GM23338 (cell line): ENCODE data around the gene MSMB. TPM values are rescaled to one million over a fixed set of nuclear protein-coding genes. Genes with fewer than 3 reads are reported as not detected.
"Not testable (repeated sequence)": the region's sequence is repeated elsewhere in the genome, so short reads cannot be mapped to it uniquely, and the experiment has no call there.

Source experiments
- ATAC-seq: fragments of 200-7000 bp; cut with Tn5 transposase; 3 replicates; pipeline ENCODE4 v1.9.1; 2020
- DNase-seq: peaks from one replicate; pipeline ENCODE4 v3.0.0-alpha.2; 2015; ENCODE audit warnings: low spot score
- H2AFZ ChIP-seq: fragments of 200-600 bp; sonication (generic); 2 replicates; pipeline ENCODE4 v1.8.0; 2016; ENCODE audit warnings: antibody characterized with exemption, mild to moderate bottlenecking, moderate library complexity
- H3F3A ChIP-seq: fragments of 200-600 bp; sonication (generic); replicated peaks from 2 replicates; pipeline ENCODE4 v1.8.0; 2017; ENCODE audit warnings: antibody characterized with exemption, mixed run types, low read depth
- H3K27ac ChIP-seq: fragments of 200-600 bp; sonication (generic); 2 replicates; pipeline ENCODE4 v1.6.1; 2016; ENCODE audit warnings: low read depth
- H3K27me3 ChIP-seq: fragments of 200-600 bp; sonication (generic); 2 replicates; pipeline ENCODE4 v1.8.0; 2016; ENCODE audit warnings: mild to moderate bottlenecking, mixed run types, moderate library complexity; ENCODE audit not compliant: insufficient read depth
- H3K36me3 ChIP-seq: fragments of 200-600 bp; sonication (generic); 2 replicates; pipeline ENCODE4 v1.8.0; 2016; ENCODE audit warnings: mild to moderate bottlenecking; ENCODE audit not compliant: insufficient read depth
- H3K4me1 ChIP-seq: fragments of 200-600 bp; sonication (generic); 2 replicates; pipeline ENCODE4 v1.8.0; 2016; ENCODE audit warnings: mild to moderate bottlenecking, moderate library complexity; ENCODE audit not compliant: insufficient read depth
- H3K4me2 ChIP-seq: fragments of 200-600 bp; sonication (generic); 2 replicates; pipeline ENCODE4 v1.7.1; 2017; ENCODE audit warnings: mixed run types
- H3K4me3 ChIP-seq: fragments of 200-600 bp; sonication (generic); 2 replicates; pipeline ENCODE4 v1.6.1; 2016; ENCODE audit warnings: mixed run types
- H3K79me2 ChIP-seq: fragments of 200-600 bp; sonication (generic); replicated peaks from 2 replicates; pipeline ENCODE4 v1.8.0; 2017; ENCODE audit warnings: mild to moderate bottlenecking; ENCODE audit not compliant: insufficient read depth
- H3K9me2 ChIP-seq: fragments of 200-600 bp; sonication (generic); 2 replicates; pipeline ENCODE4 v1.8.0; 2017; ENCODE audit not compliant: insufficient read depth
- H4K20me1 ChIP-seq: fragments of 200-600 bp; sonication (generic); replicated peaks from 2 replicates; pipeline ENCODE4 v1.8.0; 2017; ENCODE audit warnings: mild to moderate bottlenecking; ENCODE audit not compliant: insufficient read depth
- H3K27ac Mint-ChIP-seq: 2 replicates; pipeline ENCODE4 v1.8.0; 2020; ENCODE audit warnings: inconsistent platforms, mild to moderate bottlenecking, moderate library complexity, mixed read lengths
- H3K27me3 Mint-ChIP-seq: 3 replicates; pipeline ENCODE4 v1.8.0; 2022; ENCODE audit warnings: low read depth, mild to moderate bottlenecking, moderate library complexity, mixed read lengths, inconsistent platforms; ENCODE audit not compliant: insufficient read depth, poor library complexity
- H3K36me3 Mint-ChIP-seq: 3 replicates; pipeline ENCODE4 v1.8.0; 2021; ENCODE audit warnings: low read depth, mild to moderate bottlenecking, inconsistent platforms, moderate library complexity, mixed read lengths
- H3K4me1 Mint-ChIP-seq: 3 replicates; pipeline ENCODE4 v1.8.0; 2020; ENCODE audit warnings: mild to moderate bottlenecking, inconsistent platforms, mixed read lengths
- H3K4me3 Mint-ChIP-seq: 3 replicates; pipeline ENCODE4 v1.8.0; 2021; ENCODE audit warnings: moderate library complexity, mild to moderate bottlenecking, inconsistent platforms, mixed read lengths
- H3K9me3 Mint-ChIP-seq: 3 replicates; pipeline ENCODE4 v1.8.0; 2020; ENCODE audit warnings: moderate library complexity, mild to moderate bottlenecking, inconsistent platforms, mixed read lengths
- CREB1 ChIP-seq: fragments of 250-450 bp; sonication (Bioruptor Pico); IDR thresholded peaks from 2 replicates; pipeline ENCODE4 v1.5.0; 2020; ENCODE audit warnings: low read depth, mild to moderate bottlenecking, moderate library complexity
- EZH2phosphoT487 ChIP-seq: fragments of 200-600 bp; sonication (generic); IDR thresholded peaks from one replicate; pipeline ENCODE4 v1.8.1; 2018; ENCODE audit warnings: antibody characterized with exemption; ENCODE audit not compliant: unreplicated experiment
- JUNB ChIP-seq: IDR thresholded peaks from one replicate; pipeline ENCODE4 v1.6.1; 2016; ENCODE audit warnings: antibody characterized with exemption; ENCODE audit not compliant: unreplicated experiment
- NANOG ChIP-seq: IDR thresholded peaks from 2 replicates; pipeline ENCODE4 v1.6.1; 2016; ENCODE audit warnings: antibody characterized with exemption, borderline replicate concordance
- POLR2AphosphoS5 ChIP-seq: IDR thresholded peaks from 2 replicates; pipeline ENCODE4 v1.6.1; 2016; ENCODE audit warnings: antibody characterized with exemption, low read depth
- STAT1 ChIP-seq: IDR thresholded peaks from one replicate; pipeline ENCODE4 v1.6.1; 2016; ENCODE audit warnings: antibody characterized with exemption; ENCODE audit not compliant: unreplicated experiment
- ZNF462 ChIP-seq: fragments of 250-450 bp; sonication (Bioruptor Pico); IDR thresholded peaks from 2 replicates; pipeline ENCODE4 v1.5.0; 2020; ENCODE audit warnings: mild to moderate bottlenecking, moderate library complexity
- polyA plus RNA-seq: library from polyadenylated mRNA; unstranded; fragments of >200 nt; fragmentation: Nextera tagmentation; extraction: Ambion mirVana; gene quantifications from 2 replicates; pipeline ENCODE4 v1.2.1, GENCODE V29; 2016
- total RNA-seq: library from RNA; depleted of rRNA; stranded (reverse); fragments of >200 nt; shearing (Covaris generic); gene quantifications from 2 replicates; pipeline ENCODE4 v1.2.3, GENCODE V29; 2014

The MSMB gene
- total and polyA plus RNA-seq, 2 experiments from 2014 or later: not detected

DNA sequence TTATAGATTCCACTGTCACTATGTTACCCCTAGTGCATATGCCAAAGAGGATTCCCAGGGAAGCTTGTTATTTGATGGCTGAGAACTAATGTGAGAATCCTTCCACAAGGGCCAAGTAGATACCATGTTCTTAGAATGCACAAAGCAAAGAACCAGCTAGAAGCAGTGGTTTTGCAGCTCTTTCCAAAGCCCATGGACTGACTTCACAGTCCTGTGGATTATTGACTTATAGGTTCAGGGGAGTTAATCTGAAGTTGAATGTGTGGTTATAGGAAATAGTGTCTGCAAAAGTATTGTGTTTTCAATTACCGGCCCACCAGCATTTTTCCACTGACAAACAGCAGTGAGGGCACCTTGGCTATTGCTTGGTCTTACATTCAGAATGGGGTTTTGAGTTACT is 45.5 kb downstream of the MSMB start:
- Histone ChIP-seq H2AFZ (no peak overlapping the region), H3K27ac (peak overlapping the region; percentile 41), H3K9me2 (no peaks in the 10 kb centered on the region), H3K79me2 (peaks cover 18% of the 10 kb centered on the region), H3K4me3 (no peak overlapping the region), H3K4me1 (peaks cover 14% of the 10 kb centered on the region), H3K27me3 (no peaks in the 10 kb centered on the region), H3K4me2 (no peak overlapping the region), H4K20me1 (peaks cover 4% of the 10 kb centered on the region; the same call in 1 of the 2 replicates), H3K36me3 (peaks cover 22% of the 10 kb centered on the region), H3F3A (no peaks in the 10 kb centered on the region; the same call in 1 of the 2 replicates)
- Mint-ChIP-seq H3K27me3 (no peaks in the 10 kb centered on the region), H3K27ac (peak overlapping the region; percentile 68), H3K4me3 (no peak overlapping the region), H3K4me1 (peaks cover 29% of the 10 kb centered on the region), H3K36me3 (peaks cover 78% of the 10 kb centered on the region), H3K9me3 (no peaks in the 10 kb centered on the region; the same call in 2 of the 3 replicates)
- no peak for TF ChIP-seq EZH2phosphoT487
- no peak for TF ChIP-seq STAT1
- TF ChIP-seq CREB1 (CRISPR knock-in tag): no peak
- TF ChIP-seq NANOG: no peak
- no peak for TF ChIP-seq POLR2AphosphoS5
- TF ChIP-seq JUNB: no peak
- TF ChIP-seq ZNF462 (CRISPR knock-in tag): no peak
- ATAC-seq (no peak), DNase-seq (no peak)

DNA sequence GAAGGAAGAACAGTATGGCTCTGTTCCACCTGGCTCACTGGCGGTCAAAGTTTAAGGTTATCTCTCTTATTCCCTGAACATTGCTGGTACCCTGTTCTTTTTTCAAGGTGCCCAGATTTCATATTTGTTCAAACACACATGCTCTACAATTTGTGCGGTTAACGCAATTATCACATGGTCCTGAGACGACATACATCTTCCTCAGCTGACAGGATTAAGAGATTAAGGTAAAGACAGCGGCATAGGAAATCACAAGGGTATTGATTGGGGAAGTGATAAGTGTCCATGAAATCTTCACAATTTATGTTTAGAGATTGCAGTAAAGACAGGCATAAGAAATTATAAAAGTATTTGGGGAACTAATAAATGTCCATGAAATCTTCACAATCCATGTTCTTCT is 46.1 kb downstream of the MSMB start:
- not testable (repeated sequence) for H3K4me3 ChIP-seq, DNase-seq, H3K27me3 Mint-ChIP-seq, H3F3A ChIP-seq, ATAC-seq, H3K4me3 Mint-ChIP-seq, H4K20me1 ChIP-seq, H3K27me3 ChIP-seq, H2AFZ ChIP-seq, H3K9me2 ChIP-seq, H3K9me3 Mint-ChIP-seq
- H3K4me2 ChIP-seq: peak overlapping the region; percentile 34; the same call in 1 of the 2 replicates
- H3K27ac Mint-ChIP-seq: peak overlapping the region; percentile 68
- 0 out of 2 replicates have a peak overlapping the region, but pooled peaks have one; percentile 64 for H3K27ac ChIP-seq
- peaks cover 29% of the 10 kb centered on the region for H3K4me1 Mint-ChIP-seq
- H3K4me1 ChIP-seq: peaks cover 14% of the 10 kb centered on the region
- H3K79me2 ChIP-seq: peaks cover 18% of the 10 kb centered on the region
- H3K36me3 ChIP-seq: peaks cover 20% of the 10 kb centered on the region
- peaks cover 72% of the 10 kb centered on the region for H3K36me3 Mint-ChIP-seq
